DND-41 (cell line): Measurements from ENCODE around the gene FXYD3.

Experiments used
- CTCF ChIP-seq: IDR thresholded peaks from 2 replicates; pipeline ENCODE4 v1.5.1; 2012; ENCODE audit warnings: borderline replicate concordance, low read length, moderate library complexity, mild to moderate bottlenecking; ENCODE audit not compliant: poor library complexity, severe bottlenecking; ENCODE audit errors: extremely low read depth
- EZH2 ChIP-seq: IDR thresholded peaks from 3 replicates; pipeline ENCODE4 v1.6.1; 2012; ENCODE audit warnings: borderline replicate concordance, low read depth, mild to moderate bottlenecking, moderate library complexity, low read length, inconsistent platforms; ENCODE audit not compliant: severe bottlenecking

GRCh38 chr19:35151273-35152065, 35.8 kb downstream of the FXYD3 start:
- TF ChIP-seq CTCF: no peak
- TF ChIP-seq EZH2: no peak
